BJ (cell line): ENCODE data around the gene ZNF282. TPM values are rescaled to one million over a fixed set of nuclear protein-coding genes. Genes with fewer than 3 reads are reported as not detected.

Experiments
- CTCF ChIA-PET: fragments of 350-600 bp; formaldehyde crosslinking; extraction: SDS; loops from one replicate; lab custom pipeline; 2021; ENCODE audit warnings: antibody characterized with exemption, inconsistent platforms; lab: Yijun Ruan, JAX
- POLR2A ChIA-PET: fragments of 300-600 bp; sonication (Branson Sonifier 250); formaldehyde crosslinking; extraction: SDS; loops from one replicate; lab custom pipeline; 2021; ENCODE audit warnings: antibody characterized with exemption; lab: Charles Lee
- DNase-seq: peaks from one replicate; pipeline ENCODE4 v3.0.0-alpha.2; 2011; ENCODE audit warnings: low read depth
- H3K27me3 ChIP-seq: 2 replicates; pipeline ENCODE4 v1.6.0; 2011; ENCODE audit warnings: low read length; ENCODE audit not compliant: control insufficient read depth, insufficient read depth
- H3K36me3 ChIP-seq: 2 replicates; pipeline ENCODE4 v1.5.1; 2011; ENCODE audit warnings: low read length; ENCODE audit not compliant: control insufficient read depth, insufficient read depth
- H3K4me3 ChIP-seq: 2 replicates; pipeline ENCODE4 v1.5.1; 2011; ENCODE audit warnings: low read depth, mild to moderate bottlenecking, control low read depth, low read length
- polyA plus RNA-seq: library from polyadenylated mRNA; depleted of rRNA; stranded (reverse); fragments of >200 nt; gene quantifications from 2 replicates; pipeline ENCODE4 v1.2.3, GENCODE V29; 2011
- TF ChIP-seq, protein P1 (sequence below): IDR thresholded peaks from 2 replicates; pipeline ENCODE4 v1.5.1; 2011; ENCODE audit warnings: low read depth, mild to moderate bottlenecking, control low read depth, inconsistent platforms, low read length, moderate library complexity; ENCODE audit not compliant: insufficient read depth

The ZNF282 gene
- polyA plus RNA-seq, 1 experiment: 15.2 TPM

DNA sequence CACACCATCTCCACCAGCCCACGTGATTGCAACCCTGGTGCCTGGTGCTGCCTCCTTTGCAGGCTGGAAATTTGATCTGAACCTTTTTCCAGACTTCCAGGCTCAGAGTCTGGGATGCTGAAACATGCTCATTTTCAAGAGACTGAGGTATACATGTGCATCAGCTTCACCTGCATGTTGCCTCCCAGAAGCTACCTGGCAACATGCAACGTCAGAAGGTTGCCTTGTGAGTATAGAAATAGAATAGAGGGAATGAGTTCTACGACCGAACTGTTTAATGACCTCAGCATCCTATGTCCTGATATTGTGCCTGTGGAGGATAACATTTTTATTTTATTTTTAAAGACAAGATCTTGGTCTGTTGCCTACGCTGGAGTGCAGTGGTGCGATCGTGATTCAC lies 42.2 kb downstream of the ZNF282 start:
- ChIA-PET POLR2A (no interaction called here), CTCF (no interaction called here)
- TF ChIP-seq, protein P1, sequence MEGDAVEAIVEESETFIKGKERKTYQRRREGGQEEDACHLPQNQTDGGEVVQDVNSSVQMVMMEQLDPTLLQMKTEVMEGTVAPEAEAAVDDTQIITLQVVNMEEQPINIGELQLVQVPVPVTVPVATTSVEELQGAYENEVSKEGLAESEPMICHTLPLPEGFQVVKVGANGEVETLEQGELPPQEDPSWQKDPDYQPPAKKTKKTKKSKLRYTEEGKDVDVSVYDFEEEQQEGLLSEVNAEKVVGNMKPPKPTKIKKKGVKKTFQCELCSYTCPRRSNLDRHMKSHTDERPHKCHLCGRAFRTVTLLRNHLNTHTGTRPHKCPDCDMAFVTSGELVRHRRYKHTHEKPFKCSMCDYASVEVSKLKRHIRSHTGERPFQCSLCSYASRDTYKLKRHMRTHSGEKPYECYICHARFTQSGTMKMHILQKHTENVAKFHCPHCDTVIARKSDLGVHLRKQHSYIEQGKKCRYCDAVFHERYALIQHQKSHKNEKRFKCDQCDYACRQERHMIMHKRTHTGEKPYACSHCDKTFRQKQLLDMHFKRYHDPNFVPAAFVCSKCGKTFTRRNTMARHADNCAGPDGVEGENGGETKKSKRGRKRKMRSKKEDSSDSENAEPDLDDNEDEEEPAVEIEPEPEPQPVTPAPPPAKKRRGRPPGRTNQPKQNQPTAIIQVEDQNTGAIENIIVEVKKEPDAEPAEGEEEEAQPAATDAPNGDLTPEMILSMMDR: no peak
- no peak for DNase-seq
- Histone ChIP-seq H3K36me3 (peaks cover 1% of the 10 kb centered on the region; the same call in 1 of the 2 replicates), H3K27me3 (no peaks in the 10 kb centered on the region), H3K4me3 (no peak overlapping the region)

DNA sequence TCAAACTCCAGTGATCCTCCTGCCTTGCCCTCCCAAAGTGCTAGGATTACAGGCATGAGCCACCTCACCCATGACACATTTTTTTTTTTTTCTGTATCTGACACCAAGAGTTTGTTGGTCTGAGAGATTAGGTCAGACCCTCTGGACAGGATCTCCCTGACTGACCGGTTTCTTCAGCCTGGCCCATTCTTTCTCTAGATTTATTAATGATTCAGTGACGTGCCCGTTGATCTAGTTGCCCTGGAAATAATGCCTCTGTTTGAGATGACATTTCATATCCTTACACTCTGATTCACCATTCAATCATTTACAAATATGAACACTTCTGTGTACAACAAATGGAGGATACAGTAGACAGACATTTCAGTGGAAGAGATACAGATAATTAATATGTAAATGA lies 42.7 kb downstream of the ZNF282 start:
- CTCF ChIA-PET: no interaction called here
- POLR2A ChIA-PET: no interaction called here
- no peak for DNase-seq
- Histone ChIP-seq H3K4me3 (no peak overlapping the region), H3K27me3 (no peaks in the 10 kb centered on the region), H3K36me3 (peaks cover 1% of the 10 kb centered on the region; the same call in 1 of the 2 replicates)
- TF ChIP-seq, protein P1: no peak

DNA sequence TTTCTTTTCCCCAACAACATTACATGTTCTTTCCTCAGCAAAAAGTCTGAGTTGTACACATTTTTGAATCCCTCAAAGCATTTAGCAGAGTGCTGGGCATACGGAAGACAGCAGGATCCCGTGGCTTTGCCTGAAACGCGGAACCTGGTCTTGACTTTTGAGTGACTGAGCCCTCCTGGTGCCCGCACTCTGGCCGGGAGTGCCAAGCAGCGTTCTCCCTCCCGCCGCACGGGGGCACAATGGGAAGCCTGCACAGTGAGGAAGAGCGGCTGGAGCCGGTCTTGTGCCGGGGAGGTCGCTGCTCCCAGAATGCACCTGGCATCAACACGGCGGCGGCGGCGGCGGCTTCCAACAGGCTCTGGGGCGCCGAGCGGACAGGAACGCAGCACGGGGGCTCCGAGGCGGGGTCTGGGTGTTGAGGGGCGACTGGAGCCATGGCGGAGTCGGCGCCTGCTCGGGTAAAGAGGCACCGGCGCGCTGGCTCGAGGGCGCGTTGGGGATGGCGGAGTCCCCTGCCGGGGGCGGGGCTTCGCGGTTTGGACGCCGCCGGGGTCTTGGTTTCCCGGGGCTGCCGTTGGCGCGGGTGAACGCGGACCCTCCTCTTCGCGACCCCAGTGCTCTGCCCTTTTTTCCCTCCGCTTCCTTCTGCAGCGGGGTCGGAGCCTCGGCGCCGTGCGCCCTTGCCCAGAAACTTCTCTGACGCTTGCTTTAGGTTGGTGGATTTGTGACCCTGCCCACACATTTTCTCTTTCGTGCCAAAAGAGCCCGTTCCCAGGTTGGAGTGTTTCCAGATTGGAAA lies 44.2 kb downstream of the ZNF282 start, which contains the start of gene ZNF212:
Gene ZNF212 (plus strand): TSS at position 307 of the 799 bp plus-strand sequence. CDS start 128 bp downstream, at position 435.
- no peak for DNase-seq
- Histone ChIP-seq H3K4me3 (peak within 1 kb of the TSS; percentile 98), H3K36me3 (peaks cover 1% of the 10 kb centered on the region; the same call in 1 of the 2 replicates), H3K27me3 (no peaks in the 10 kb centered on the region)
- POLR2A ChIA-PET: no interaction called here
- CTCF ChIA-PET: interaction anchor here (0.7 to 1.4 kb wide), 5 partner anchors 10 to 106 kb away, joined by 3 to 4 read pairs (median 3); partner anchors contain the start of gene ZNF282
- TF ChIP-seq, protein P1: peak; percentile 94

DNA sequence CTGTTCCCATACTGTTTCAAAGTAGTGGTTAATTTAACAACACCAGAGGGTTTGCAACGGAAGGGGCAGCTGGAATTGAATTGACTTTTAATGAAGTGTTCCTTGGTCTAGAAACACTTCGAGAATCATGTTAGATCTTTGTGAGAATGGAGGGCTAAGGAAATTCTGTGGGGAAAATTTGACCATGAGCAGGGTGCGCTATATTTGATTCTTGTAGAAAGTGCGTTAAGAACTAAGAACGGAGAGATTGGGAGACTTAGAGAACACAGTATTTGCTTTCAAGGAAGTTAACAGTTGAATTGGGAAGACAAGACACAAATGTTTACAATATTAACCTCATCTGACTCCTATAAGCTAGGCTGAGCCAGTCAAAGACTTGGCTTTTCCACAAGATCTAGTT lies 45.3 kb downstream of the ZNF282 start:
- ChIA-PET CTCF (interaction anchor here (0.5 to 1.4 kb wide), 5 partner anchors 9 to 386 kb away, joined by 3 to 4 read pairs (median 3); no protein-coding TSS in a partner anchor), POLR2A (no interaction called here)
- DNase-seq: no peak
- TF ChIP-seq, protein P1: no peak
- Histone ChIP-seq H3K4me3 (peak overlapping the region; percentile 98), H3K27me3 (no peaks in the 10 kb centered on the region), H3K36me3 (peaks cover 1% of the 10 kb centered on the region; the same call in 1 of the 2 replicates)

DNA sequence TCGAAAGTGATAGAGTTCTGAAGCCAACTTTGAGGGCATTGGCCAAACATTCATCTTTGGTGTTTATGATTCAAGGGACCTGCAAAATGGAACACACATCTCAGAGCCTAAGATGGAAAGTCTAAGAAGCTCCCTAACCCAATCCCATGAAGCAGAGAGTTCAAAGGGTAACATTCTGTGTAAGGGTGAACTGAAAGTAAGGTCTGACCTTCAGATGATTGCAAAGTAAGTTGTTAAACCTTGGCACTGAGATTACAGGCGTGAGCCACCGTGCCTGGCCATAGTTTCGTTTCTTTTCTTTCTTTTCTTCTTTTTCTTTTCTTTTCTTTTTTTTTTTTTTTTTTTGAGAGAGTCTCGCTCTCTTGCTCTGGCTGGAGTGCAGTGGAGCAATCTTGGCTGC lies 46.4 kb downstream of the ZNF282 start:
- TF ChIP-seq, protein P1: no peak
- ChIA-PET POLR2A (no interaction called here), CTCF (interaction anchor here (0.7 to 1.2 kb wide), 3 partner anchors 9 to 131 kb away, joined by 3 to 5 read pairs (median 3); no protein-coding TSS in a partner anchor)
- Histone ChIP-seq H3K36me3 (peaks cover 1% of the 10 kb centered on the region; the same call in 1 of the 2 replicates), H3K27me3 (no peaks in the 10 kb centered on the region), H3K4me3 (no peak overlapping the region)
- no peak for DNase-seq
